Panc1 (cell line): Measurements from ENCODE around the gene CBY1. TPM values are rescaled to one million over a fixed set of nuclear protein-coding genes. Genes with fewer than 3 reads are reported as not detected.
"Not testable (repeated sequence)": the region's sequence is repeated elsewhere in the genome, so short reads cannot be mapped to it uniquely, and the experiment has no call there.

ENCODE experiments used
- ATAC-seq: fragments of 200-7000 bp; cut with Tn5 transposase; 2 replicates; pipeline ENCODE4 v1.9.1; 2020; ENCODE audit warnings: mild to moderate bottlenecking, moderate library complexity
- BruUV-seq: library from RNA; stranded (reverse); fragments of 400-500 nt; replicated peaks from 2 replicates; lab custom pipeline; 2021; lab: Mats Ljungman, UMichigan
- CTCF ChIA-PET: fragments of 300-600 bp; sonication (Branson Sonifier 250); formaldehyde crosslinking; loops from one replicate; lab custom pipeline; 2022; ENCODE audit warnings: antibody characterized with exemption; lab: Charles Lee
- POLR2A ChIA-PET: fragments of 300-600 bp; sonication (Branson Sonifier 250); formaldehyde crosslinking; loops from one replicate; lab custom pipeline; 2022; ENCODE audit warnings: antibody characterized with exemption; lab: Charles Lee
- DNase-seq: peaks from one replicate; pipeline ENCODE4 v3.0.0-alpha.2; 2010; ENCODE audit warnings: low read depth, low spot score
- H3K27ac ChIP-seq: 2 replicates; pipeline ENCODE4 v1.5.1; 2011; ENCODE audit warnings: mild to moderate bottlenecking, low read length, inconsistent platforms
- H3K27me3 ChIP-seq: fragments of 200-500 bp; sonication (Bioruptor generic); 2 replicates; pipeline ENCODE4 v1.6.0; 2014; ENCODE audit warnings: low read length, inconsistent platforms; ENCODE audit not compliant: control insufficient read depth, insufficient read depth
- H3K36me3 ChIP-seq: fragments of 200-500 bp; sonication (Bioruptor generic); 2 replicates; pipeline ENCODE4 v1.5.1; 2014; ENCODE audit warnings: inconsistent platforms, mild to moderate bottlenecking, low read length, moderate library complexity; ENCODE audit not compliant: control insufficient read depth, insufficient read depth
- H3K4me1 ChIP-seq: 2 replicates; pipeline ENCODE4 v1.5.1; 2011; ENCODE audit warnings: inconsistent platforms, mild to moderate bottlenecking, low read length, moderate library complexity; ENCODE audit not compliant: control insufficient read depth, insufficient read depth
- H3K4me3 ChIP-seq, 2 experiments: 2 replicates each; pipeline ENCODE4 v1.5.1; 2011 to 2012; ENCODE audit warnings: low read depth in 2 of 2, low read length in 2 of 2, mild to moderate bottlenecking in 2 of 2, inconsistent platforms in 1 of 2, moderate library complexity in 1 of 2
- H3K9me3 ChIP-seq: fragments of 200-500 bp; sonication (Bioruptor generic); 2 replicates; pipeline ENCODE4 v1.5.1; 2014; ENCODE audit warnings: low read depth, mild to moderate bottlenecking, inconsistent platforms, low read length, moderate library complexity; ENCODE audit not compliant: control insufficient read depth, insufficient read depth
- POLR2AphosphoS5 ChIP-seq: IDR thresholded peaks from 2 replicates; pipeline ENCODE4 v1.6.1; 2012; ENCODE audit warnings: mild to moderate bottlenecking, low read depth, low read length, moderate library complexity
- SIN3A ChIP-seq: IDR thresholded peaks from 2 replicates; pipeline ENCODE4 v1.6.1; 2012; ENCODE audit warnings: low read depth, mild to moderate bottlenecking, low read length, moderate library complexity, borderline replicate concordance; ENCODE audit not compliant: insufficient read depth
- TCF7L2 ChIP-seq: IDR thresholded peaks from 2 replicates; pipeline ENCODE4 v1.6.1; 2011; ENCODE audit warnings: mild to moderate bottlenecking, low read depth, low read length, inconsistent platforms
- in situ Hi-C: cut with HindIII; loops from 2 replicates; pipeline ENCODE4 v1.10.0; 2016; ENCODE audit warnings: low sequenced_read_pairs, low pct_unique_long_range_greater_than_20kb
- intact Hi-C: fragments of 100-400 bp; cut with micrococcal nuclease; formaldehyde crosslinking; loops from one replicate; pipeline ENCODE4 v1.10.0; 2022; ENCODE audit not compliant: unreplicated experiment
- total RNA-seq: library from RNA; stranded (reverse); gene quantifications from one replicate; pipeline ENCODE4 v1.2.1, GENCODE V29; 2021; ENCODE audit not compliant: unreplicated experiment
- TF ChIP-seq, protein P1 (sequence below): fragments of 450-650 bp; IDR thresholded peaks from 2 replicates; pipeline ENCODE4 v1.5.1; 2017; ENCODE audit warnings: mild to moderate bottlenecking
- TF ChIP-seq, protein P2 (sequence below), 2 experiments: IDR thresholded peaks; 2 replicates each; pipeline ENCODE4 v1.6.1; 2011 to 2012; ENCODE audit warnings: low read depth in 2 of 2, control low read depth in 1 of 2, low read length in 1 of 2, mild to moderate bottlenecking in 1 of 2, moderate library complexity in 1 of 2; ENCODE audit not compliant: insufficient read depth in 1 of 2

CBY1 gene
- total RNA-seq, 1 experiment from 2014 or later = 20.4 TPM

GRCh38 chr22:38638728-38639127, 17.7 kb upstream of the CBY1 start:
- in situ Hi-C loops (no loop called here), intact Hi-C loops (no loop called here)
- ATAC-seq (no peak), DNase-seq (no peak)
- Histone ChIP-seq H3K4me1 (no peaks in the 10 kb centered on the region), H3K4me3 (no peak overlapping the region), H3K27me3 (no peaks in the 10 kb centered on the region), H3K9me3 (no peaks in the 10 kb centered on the region), H3K27ac (no peak overlapping the region), H3K36me3 (no peaks in the 10 kb centered on the region)
- BruUV-seq = no TSS peak
- TF ChIP-seq SIN3A (no peak), TCF7L2 (no peak), POLR2AphosphoS5 (no peak)
- TF ChIP-seq, protein P1, sequence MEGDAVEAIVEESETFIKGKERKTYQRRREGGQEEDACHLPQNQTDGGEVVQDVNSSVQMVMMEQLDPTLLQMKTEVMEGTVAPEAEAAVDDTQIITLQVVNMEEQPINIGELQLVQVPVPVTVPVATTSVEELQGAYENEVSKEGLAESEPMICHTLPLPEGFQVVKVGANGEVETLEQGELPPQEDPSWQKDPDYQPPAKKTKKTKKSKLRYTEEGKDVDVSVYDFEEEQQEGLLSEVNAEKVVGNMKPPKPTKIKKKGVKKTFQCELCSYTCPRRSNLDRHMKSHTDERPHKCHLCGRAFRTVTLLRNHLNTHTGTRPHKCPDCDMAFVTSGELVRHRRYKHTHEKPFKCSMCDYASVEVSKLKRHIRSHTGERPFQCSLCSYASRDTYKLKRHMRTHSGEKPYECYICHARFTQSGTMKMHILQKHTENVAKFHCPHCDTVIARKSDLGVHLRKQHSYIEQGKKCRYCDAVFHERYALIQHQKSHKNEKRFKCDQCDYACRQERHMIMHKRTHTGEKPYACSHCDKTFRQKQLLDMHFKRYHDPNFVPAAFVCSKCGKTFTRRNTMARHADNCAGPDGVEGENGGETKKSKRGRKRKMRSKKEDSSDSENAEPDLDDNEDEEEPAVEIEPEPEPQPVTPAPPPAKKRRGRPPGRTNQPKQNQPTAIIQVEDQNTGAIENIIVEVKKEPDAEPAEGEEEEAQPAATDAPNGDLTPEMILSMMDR = no peak
- TF ChIP-seq, protein P2, sequence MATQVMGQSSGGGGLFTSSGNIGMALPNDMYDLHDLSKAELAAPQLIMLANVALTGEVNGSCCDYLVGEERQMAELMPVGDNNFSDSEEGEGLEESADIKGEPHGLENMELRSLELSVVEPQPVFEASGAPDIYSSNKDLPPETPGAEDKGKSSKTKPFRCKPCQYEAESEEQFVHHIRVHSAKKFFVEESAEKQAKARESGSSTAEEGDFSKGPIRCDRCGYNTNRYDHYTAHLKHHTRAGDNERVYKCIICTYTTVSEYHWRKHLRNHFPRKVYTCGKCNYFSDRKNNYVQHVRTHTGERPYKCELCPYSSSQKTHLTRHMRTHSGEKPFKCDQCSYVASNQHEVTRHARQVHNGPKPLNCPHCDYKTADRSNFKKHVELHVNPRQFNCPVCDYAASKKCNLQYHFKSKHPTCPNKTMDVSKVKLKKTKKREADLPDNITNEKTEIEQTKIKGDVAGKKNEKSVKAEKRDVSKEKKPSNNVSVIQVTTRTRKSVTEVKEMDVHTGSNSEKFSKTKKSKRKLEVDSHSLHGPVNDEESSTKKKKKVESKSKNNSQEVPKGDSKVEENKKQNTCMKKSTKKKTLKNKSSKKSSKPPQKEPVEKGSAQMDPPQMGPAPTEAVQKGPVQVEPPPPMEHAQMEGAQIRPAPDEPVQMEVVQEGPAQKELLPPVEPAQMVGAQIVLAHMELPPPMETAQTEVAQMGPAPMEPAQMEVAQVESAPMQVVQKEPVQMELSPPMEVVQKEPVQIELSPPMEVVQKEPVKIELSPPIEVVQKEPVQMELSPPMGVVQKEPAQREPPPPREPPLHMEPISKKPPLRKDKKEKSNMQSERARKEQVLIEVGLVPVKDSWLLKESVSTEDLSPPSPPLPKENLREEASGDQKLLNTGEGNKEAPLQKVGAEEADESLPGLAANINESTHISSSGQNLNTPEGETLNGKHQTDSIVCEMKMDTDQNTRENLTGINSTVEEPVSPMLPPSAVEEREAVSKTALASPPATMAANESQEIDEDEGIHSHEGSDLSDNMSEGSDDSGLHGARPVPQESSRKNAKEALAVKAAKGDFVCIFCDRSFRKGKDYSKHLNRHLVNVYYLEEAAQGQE (IDR thresholded peaks at IDR 0.05; ENCODE audit: insufficient read depth in 1 of 2, low read depth in 2 of 2, low read length in 1 of 2) = no peak
- ChIA-PET POLR2A (no interaction called here), CTCF (no interaction called here)

DNA sequence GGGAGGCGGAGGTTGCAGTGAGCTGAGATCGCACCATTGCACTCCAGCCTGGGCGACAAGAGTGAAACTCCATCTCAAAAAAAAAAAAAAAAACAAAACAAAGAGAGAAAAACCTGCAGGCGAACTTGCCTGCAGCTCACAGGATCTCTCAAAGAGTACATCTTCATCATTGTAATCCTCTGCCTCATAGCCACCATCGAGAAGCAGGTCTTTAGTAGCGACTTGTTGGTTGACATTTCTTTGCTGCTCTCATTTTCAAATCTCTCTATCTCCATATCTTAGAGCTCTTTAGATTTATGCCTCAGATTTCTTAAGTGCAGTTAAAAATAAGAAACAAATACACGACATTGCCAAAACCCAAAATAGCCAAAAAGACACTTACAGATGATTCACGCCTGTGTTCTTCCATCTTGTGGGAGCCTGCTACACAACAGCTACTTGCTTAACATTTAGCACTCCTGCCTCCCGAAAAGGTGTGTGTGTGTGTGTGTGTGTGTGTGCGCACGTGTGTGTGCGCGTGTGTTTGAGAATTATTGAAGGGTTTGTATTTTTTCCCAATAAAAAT, 14.9 kb upstream of the CBY1 start:
- ChIA-PET POLR2A (no interaction called here), CTCF (no interaction called here)
- no TSS peak for BruUV-seq
- no peaks in the 10 kb centered on the region for H3K27me3 ChIP-seq
- no peak for DNase-seq
- H3K4me1 ChIP-seq = no peaks in the 10 kb centered on the region
- no peak for ATAC-seq
- no peak overlapping the region for H3K4me3 ChIP-seq
- in situ Hi-C loops = no loop called here
- no peaks in the 10 kb centered on the region for H3K9me3 ChIP-seq
- H3K36me3 ChIP-seq = no peaks in the 10 kb centered on the region
- no peak overlapping the region for H3K27ac ChIP-seq
- intact Hi-C loops = no loop called here
- TF ChIP-seq, protein P2 (IDR thresholded peaks at IDR 0.05; ENCODE audit: insufficient read depth in 1 of 2, low read depth in 2 of 2, low read length in 1 of 2) = no peak
- TF ChIP-seq POLR2AphosphoS5 (no peak), SIN3A (no peak), TCF7L2 (no peak)
- TF ChIP-seq, protein P1 = no peak

DNA sequence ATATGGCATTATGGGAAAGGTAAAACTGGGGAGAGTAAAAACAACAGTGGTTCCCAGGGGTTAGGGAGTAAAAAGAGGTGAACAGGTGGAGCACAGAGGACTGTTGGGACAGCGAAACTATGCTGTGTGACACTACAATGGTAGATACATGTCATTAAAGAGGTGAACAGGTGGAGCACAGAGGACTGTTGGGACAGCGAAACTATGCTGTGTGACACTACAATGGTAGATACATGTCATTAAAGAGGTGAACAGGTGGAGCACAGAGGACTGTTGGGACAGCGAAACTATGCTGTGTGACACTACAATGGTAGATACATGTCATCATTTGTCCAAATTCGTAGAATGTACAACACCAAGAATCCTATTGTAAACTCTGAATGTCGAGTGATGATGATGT, 12.2 kb upstream of the CBY1 start:
- POLR2A ChIA-PET = not testable (repeated sequence)

More for the DNA sequence above, 12.2 kb upstream of the CBY1 start:
- ATAC-seq, CTCF ChIA-PET, DNase-seq, H3K27ac ChIP-seq, H3K36me3 ChIP-seq, H3K27me3 ChIP-seq, intact Hi-C loops, H3K4me1 ChIP-seq, H3K4me3 ChIP-seq, BruUV-seq, H3K9me3 ChIP-seq, in situ Hi-C loops: not testable (repeated sequence)
